GM23338 (cell line): ENCODE measurements around the gene TRPC6. TPM values are rescaled to one million over a fixed set of nuclear protein-coding genes. Genes with fewer than 3 reads are reported as not detected.

Source experiments
- CREB1 ChIP-seq: fragments of 250-450 bp; sonication (Bioruptor Pico); IDR thresholded peaks from 2 replicates; pipeline ENCODE4 v1.5.0; 2020; ENCODE audit warnings: low read depth, mild to moderate bottlenecking, moderate library complexity
- CTCF ChIP-seq, 2 experiments: fragments of 200-600 bp in 1 of 2; sonication (generic) in 1 of 2; conservative IDR thresholded peaks; 2 replicates each; pipeline versions ENCODE4 v1.5.1 to v1.6.1; 2016 to 2017; ENCODE audit warnings: antibody characterized with exemption in 2 of 2, low read depth in 2 of 2, mild to moderate bottlenecking in 2 of 2, moderate library complexity in 1 of 2
- NANOG ChIP-seq: IDR thresholded peaks from 2 replicates; pipeline ENCODE4 v1.6.1; 2016; ENCODE audit warnings: antibody characterized with exemption, borderline replicate concordance
- REST ChIP-seq: IDR thresholded peaks from one replicate; pipeline ENCODE4 v1.6.1; 2018; ENCODE audit warnings: antibody characterized with exemption; ENCODE audit not compliant: unreplicated experiment
- ZNF114 ChIP-seq: fragments of 250-450 bp; sonication (Bioruptor Pico); IDR thresholded peaks from 2 replicates; pipeline ENCODE4 v1.5.0; 2020; ENCODE audit warnings: mild to moderate bottlenecking, moderate library complexity
- ZNF462 ChIP-seq: fragments of 250-450 bp; sonication (Bioruptor Pico); IDR thresholded peaks from 2 replicates; pipeline ENCODE4 v1.5.0; 2020; ENCODE audit warnings: mild to moderate bottlenecking, moderate library complexity
- polyA plus RNA-seq: library from polyadenylated mRNA; unstranded; fragments of >200 nt; fragmentation: Nextera tagmentation; extraction: Ambion mirVana; gene quantifications from 2 replicates; pipeline ENCODE4 v1.2.1, GENCODE V29; 2016
- total RNA-seq: library from RNA; depleted of rRNA; stranded (reverse); fragments of >200 nt; shearing (Covaris generic); gene quantifications from 2 replicates; pipeline ENCODE4 v1.2.3, GENCODE V29; 2014

The TRPC6 gene
- total and polyA plus RNA-seq, 2 experiments from 2014 or later: 0.05 to 4.4 TPM

- no peak for TF ChIP-seq ZNF462 (CRISPR knock-in tag)
- no peak for TF ChIP-seq ZNF114 (CRISPR knock-in tag)
- TF ChIP-seq NANOG: no peak
- TF ChIP-seq CTCF (conservative IDR thresholded peaks at IDR 0.05; ENCODE audit: low read depth in 2 of 2): no peak
- no peak for TF ChIP-seq CREB1 (CRISPR knock-in tag)
- no peak for TF ChIP-seq REST
These were observed 72.7 kb downstream of the TRPC6 start (continued) for GRCh38 chr11:101511065-101511464.
